HG02588 (cell line): ENCODE data around the gene PLEKHA7.
A peak's percentile ranks its signal among the peaks of the same experiment; 100 is the strongest.
"Not testable (repeated sequence)": the region's sequence is repeated elsewhere in the genome, so short reads cannot be mapped to it uniquely, and the experiment has no call there.

ENCODE experiments used
- ATAC-seq: cut with Tn5 transposase; IDR thresholded peaks from one replicate; pipeline ENCODE4 v1.9.1; 2021; ENCODE audit warnings: mild to moderate bottlenecking, moderate library complexity; ENCODE audit not compliant: unreplicated experiment

PLEKHA7 gene

GRCh38 chr11:16911658-16912057, 102.6 kb downstream of the PLEKHA7 start:
- ATAC-seq = no peak

GRCh38 chr11:16911186-16911585, 103.0 kb downstream of the PLEKHA7 start:
- ATAC-seq = no peak

DNA sequence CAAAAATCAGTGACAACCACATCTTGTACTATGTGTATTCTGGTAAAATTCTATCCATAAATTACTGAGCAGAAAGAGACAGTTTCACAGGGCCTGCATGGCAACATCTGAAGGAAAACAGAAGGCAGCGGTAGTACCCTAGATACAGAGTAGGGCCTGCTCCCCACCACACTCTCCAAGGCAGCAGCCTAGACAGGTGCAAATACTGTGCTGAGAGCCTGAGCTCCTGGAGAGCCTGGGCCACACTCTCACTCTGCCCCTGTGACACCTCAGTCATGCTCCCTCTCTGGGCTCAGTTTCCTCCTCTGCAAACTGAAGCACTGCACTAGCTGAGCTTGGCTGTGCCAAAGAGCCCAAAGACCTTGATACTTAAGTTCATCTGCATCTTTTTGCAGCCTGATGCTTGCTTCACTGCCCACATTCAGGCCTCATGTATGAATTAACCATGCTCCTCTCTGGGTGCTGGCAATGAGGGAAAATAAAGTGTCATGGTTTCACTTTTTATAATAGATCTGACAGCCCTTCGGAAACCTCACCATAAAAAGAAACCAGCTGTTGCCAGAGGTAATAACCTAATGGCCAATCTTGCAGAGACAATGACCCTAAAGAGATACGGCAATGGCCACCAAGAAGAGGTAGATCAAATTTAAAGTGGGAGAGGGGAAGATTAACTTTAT, 104.7 kb downstream of the PLEKHA7 start:
- ATAC-seq = peak; percentile 73

GRCh38 chr11:16905375-16905774, 108.8 kb downstream of the PLEKHA7 start:
- no peak for ATAC-seq

- ATAC-seq = not testable (repeated sequence)
Observed at GRCh38 chr11:16904761-16905160, 109.5 kb downstream of the PLEKHA7 start.

DNA sequence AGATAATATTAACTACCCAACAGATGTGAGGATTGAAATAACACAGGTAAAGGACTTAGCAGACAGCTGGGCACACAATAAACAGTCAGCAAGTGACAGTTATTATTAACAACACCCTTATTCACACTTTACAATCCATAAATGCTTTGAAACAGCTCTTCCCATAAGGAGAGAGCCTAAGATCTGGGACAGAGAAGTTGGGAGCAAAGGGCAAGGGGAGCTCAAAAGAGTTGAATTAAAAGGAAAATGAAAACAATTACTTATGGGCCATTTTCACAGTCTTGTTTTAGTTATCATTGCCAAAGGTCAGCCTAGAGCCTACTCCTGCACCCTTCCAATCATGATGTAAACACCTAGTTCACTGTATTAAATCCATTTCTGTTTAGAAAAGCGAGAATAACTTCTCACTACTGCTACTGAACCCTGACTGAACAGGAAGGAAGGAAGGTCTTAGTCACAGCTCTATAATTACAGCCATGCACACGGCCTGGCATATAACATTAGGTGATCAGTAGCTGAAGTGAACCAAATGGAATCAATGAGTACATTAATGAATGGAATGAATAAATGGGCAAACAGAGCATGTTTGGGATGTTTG, 111.3 kb downstream of the PLEKHA7 start:
- ATAC-seq = peak; percentile 60

- peak; percentile 81 for ATAC-seq
Observed at GRCh38 chr11:16902182-16902581, 112.0 kb downstream of the PLEKHA7 start.

DNA sequence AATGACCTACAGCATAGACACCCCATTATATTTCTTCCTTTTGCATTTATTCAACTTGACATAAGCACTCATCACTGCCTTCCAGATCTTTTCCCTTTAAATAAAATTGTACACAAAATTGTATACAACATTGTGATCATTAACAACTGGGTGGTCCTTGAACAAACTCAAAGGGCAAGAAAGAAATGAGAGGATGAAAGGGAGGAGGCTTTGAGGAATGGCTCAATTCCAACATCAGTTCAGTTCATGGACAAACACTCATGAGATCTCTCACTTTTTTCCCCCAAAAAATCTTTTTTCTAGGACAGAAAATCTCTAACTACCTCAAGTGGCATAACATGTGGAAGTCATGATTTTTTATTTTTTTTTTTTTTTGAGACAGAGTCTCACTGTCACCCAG, 113.7 kb downstream of the PLEKHA7 start:
- no peak for ATAC-seq

GRCh38 chr11:16899708-16900303, 114.4 kb downstream of the PLEKHA7 start:
- no peak for ATAC-seq

DNA sequence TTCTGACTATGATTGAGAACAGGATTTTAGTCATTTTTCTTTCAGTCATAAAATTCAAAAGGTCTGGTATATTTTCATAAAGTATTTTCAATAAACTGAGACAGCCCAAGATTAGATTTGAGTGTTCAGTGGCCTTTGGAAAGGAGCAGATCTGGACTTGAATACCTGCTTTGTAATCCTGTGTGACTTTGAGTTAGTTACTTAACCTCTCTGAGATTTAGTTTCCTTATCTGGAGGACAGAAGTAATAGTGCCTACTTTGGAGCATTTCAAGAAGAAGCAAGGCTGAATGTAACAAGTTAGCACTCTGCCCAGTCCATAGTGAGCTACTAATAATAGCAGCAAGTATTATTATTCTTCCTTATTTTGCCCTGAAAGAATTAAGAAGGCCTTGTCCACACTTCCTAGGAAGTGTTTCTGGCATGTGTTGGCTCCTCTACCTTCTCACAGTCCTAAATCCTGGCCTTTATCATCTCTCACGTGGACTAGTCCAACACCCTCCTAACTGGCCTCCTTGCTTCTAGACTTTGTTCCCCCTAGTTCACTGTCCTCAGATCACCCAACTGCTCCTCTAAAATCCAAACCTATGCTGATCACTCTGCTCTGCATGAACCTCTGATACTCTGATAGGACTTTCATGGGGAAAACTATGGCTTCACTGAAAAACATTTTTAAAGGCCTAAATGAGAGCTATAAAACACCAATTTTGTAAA, 115.8 kb downstream of the PLEKHA7 start:
- ATAC-seq = no peak

GRCh38 chr11:16897470-16898061, 116.6 kb downstream of the PLEKHA7 start:
- ATAC-seq = no peak

DNA sequence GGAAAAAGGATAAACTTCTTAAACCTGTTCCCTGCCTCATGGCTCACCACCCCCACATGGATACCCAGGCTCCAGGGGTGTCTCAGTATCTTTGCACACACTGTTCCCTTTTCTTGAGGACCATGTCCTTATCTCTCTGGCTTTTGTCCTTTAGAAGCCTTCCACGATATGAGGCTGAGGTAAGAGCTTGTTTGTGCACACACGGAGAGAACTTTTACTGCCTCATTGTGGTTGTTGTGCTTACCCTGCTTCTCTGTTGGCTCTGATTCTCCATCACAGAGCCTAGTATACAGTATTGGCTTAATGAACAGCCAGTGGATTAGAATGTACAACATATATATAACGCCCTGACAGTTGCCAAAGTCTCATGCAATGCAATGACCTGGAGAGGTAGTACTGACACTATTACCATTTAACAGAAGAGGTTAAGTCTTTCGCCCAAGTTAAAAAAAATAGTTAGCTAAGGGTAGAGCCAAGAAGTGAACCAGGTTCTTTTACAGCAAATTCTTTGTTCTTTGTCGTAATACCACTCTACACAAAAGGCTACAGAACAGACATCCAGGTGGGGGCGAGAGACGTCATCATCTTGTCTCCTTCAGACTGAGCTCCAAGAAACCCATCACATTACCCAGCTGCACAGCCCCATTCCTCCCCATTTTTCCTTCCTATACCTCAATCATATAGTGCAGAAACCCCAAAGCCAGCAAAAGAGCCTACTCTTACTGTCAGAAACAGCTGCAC, 117.3 kb downstream of the PLEKHA7 start:
- no peak for ATAC-seq

DNA sequence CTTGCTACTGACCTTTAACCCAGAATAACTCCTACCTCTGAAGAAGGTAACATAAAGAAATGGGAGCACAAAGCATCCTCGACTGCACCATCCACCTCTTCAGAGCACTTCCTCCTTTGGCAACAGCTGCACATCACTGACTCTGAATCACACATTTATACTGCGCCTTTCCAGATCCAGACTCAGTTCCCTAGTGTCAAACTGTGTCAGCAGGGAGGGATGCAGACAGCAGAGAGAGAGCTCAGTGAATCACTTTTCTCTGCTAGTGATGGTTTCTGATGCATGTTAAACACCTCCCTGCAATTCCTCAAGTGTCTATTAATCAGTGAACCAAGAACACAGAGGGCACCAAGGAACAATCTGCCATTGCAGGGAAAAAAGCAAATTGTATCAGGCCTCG, 118.9 kb downstream of the PLEKHA7 start:
- ATAC-seq = no peak

GRCh38 chr11:16893456-16894066, 120.7 kb downstream of the PLEKHA7 start:
- no peak for ATAC-seq

- no peak for ATAC-seq
Observed at GRCh38 chr11:16891964-16892363, 122.2 kb downstream of the PLEKHA7 start.

DNA sequence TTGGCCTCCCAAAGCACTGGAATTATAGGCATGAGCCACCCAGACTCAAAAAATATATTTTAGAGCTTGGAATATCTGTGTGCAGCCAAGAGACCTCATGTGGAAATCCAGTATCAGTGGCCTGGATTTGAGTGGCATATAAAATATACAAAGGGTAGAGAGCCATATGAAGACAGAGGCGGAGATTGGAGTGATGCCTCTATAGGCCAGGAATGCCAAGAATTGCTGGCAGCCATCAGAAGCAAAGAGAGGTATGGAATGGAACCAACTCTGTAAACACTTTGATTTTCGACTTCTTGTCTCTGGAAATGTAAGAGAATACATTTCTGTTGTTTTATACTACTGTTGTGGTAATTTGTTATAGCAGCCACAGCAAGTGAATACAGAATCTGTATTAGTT, 123.0 kb downstream of the PLEKHA7 start:
- ATAC-seq = no peak

DNA sequence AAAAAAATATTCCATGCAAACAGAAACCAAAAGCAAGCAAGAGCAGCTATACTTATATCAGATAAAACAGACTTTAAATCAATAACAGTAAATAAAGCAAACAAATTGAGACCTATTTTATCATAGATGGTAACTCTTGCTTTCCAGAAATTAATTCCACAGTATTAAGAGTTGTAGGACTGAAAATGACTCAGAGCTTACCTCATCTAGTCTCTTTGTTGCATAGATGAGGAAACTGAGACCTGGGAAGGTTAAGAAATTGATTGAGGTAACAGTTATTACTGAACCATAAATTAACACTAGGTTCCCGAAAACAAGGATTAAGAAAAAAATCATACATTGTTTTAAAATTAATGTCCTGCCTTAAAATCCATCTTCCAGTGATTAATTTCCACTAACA, 123.8 kb downstream of the PLEKHA7 start:
- ATAC-seq = no peak

DNA sequence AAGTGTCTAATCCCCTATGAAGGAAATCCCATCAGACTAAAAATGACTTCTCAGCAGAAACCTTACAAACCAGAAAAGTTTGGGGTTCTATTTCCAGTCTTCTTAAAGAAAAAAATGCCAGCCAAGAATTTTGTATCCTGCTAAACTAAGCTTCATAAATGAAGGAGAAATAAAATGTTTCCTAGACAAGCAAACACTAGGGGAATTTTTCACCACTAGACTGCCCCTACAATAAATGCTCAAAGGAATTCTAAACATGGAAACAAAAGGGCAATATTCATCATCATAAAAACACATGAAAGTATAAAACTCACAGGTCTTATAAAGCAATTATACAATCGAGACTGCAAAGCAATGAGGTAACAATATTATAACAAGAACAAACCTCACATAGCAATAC, 124.3 kb downstream of the PLEKHA7 start:
- ATAC-seq = no peak

GRCh38 chr11:16889010-16889409, 125.2 kb downstream of the PLEKHA7 start:
- ATAC-seq = not testable (repeated sequence)

DNA sequence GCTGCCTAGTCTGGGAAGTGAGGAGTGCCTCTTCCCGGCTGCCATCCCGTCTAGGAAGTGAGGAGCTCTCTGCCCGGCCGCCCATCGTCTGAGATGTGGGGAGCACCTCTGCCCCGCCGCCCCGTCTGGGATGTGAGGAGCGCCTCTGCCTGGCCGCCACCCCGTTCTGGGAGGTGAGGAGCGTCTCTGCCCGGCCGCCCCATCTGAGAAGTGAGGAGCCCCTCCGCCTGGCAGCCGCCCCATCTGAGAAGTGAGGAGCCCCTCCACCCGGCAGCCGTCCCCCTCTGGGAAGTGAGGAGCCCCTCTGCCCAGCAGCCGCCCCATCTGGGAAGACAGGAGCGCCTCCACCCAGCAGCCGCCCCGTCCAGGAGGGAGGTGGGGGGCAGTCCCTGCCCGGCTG, 126.3 kb downstream of the PLEKHA7 start:
- not testable (repeated sequence) for ATAC-seq
